ENCODE data around the gene RACGAP1.

RACGAP1 gene

DNA sequence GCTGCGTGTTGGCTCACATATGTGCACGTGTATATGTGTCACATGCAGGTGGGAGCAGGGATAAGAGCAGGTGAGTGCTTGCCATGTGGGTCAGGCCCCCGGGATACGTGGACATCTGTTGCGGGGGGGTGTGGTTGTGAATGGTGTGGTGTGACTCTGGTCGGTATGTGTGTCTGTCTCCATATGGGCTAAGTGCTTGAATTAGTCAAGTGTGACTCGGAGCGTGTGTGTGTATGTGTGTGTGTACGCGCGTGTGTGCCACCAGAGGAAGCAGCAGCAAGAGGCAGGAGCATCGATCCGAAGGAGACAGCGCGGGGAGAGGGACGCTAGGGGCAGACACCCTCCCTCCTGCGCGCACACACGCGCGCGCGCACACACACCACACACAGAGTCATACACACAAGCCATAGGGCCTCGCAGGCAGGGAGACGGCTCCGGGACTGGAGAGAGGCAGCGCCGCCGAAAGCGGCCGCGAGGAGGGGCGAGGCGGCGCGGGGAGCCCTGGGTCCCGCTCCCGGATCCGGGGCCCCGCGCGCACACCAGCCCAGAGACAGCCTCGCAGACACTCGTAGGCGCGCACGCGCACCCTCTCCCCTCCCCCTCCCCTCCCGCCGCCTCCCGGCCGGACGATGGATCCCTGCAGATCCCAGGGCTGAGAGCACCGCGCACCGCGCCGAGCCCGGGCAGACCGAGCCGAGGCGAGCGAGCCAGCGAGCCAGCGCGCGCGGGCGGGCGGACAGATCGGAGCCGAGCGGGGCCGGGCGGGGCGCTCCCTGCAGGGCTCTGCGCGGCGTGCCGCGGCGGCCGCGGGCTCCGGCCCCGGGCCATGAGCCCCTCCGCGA, 31.9 kb upstream of the RACGAP1 start, which contains the start of gene ASIC1:
Gene ASIC1 (plus strand): TSS at position 597 of the 842 bp plus-strand sequence. CDS start 1,171 bp downstream, outside the sequence.
- H4K20me1 ChIP-seq (ENCODE audit: insufficient read depth) = no peaks in the 10 kb centered on the region
- H3K27ac ChIP-seq = no peak within 1 kb of the TSS
- peaks cover 21% of the 10 kb centered on the region for H3K4me1 ChIP-seq (ENCODE audit: low read depth, poor library complexity, severe bottlenecking)
- peaks cover 15% of the 10 kb centered on the region for H3K27me3 ChIP-seq (ENCODE audit: insufficient read depth, low read depth)
- H3K9ac ChIP-seq = peak within 1 kb of the TSS; percentile 22; the same call in 1 of the 2 replicates
- H2AFZ ChIP-seq (ENCODE audit: low read depth) = peak within 1 kb of the TSS; percentile 88
- TF ChIP-seq, protein P1, sequence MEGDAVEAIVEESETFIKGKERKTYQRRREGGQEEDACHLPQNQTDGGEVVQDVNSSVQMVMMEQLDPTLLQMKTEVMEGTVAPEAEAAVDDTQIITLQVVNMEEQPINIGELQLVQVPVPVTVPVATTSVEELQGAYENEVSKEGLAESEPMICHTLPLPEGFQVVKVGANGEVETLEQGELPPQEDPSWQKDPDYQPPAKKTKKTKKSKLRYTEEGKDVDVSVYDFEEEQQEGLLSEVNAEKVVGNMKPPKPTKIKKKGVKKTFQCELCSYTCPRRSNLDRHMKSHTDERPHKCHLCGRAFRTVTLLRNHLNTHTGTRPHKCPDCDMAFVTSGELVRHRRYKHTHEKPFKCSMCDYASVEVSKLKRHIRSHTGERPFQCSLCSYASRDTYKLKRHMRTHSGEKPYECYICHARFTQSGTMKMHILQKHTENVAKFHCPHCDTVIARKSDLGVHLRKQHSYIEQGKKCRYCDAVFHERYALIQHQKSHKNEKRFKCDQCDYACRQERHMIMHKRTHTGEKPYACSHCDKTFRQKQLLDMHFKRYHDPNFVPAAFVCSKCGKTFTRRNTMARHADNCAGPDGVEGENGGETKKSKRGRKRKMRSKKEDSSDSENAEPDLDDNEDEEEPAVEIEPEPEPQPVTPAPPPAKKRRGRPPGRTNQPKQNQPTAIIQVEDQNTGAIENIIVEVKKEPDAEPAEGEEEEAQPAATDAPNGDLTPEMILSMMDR (conservative IDR thresholded peaks at IDR 0.05; ENCODE audit: low read depth, low read length) = no peak
- no peaks in the 10 kb centered on the region for H3K36me3 ChIP-seq (ENCODE audit: insufficient read depth)
- no peak within 1 kb of the TSS for H3K4me3 ChIP-seq (IDR thresholded peaks at IDR 0.05; ENCODE audit: insufficient read depth, low read depth, low read length)
- peak within 1 kb of the TSS; percentile 94 for H3K4me2 ChIP-seq
- H3K79me2 ChIP-seq (ENCODE audit: insufficient read depth, low read depth) = no peaks in the 10 kb centered on the region

DNA sequence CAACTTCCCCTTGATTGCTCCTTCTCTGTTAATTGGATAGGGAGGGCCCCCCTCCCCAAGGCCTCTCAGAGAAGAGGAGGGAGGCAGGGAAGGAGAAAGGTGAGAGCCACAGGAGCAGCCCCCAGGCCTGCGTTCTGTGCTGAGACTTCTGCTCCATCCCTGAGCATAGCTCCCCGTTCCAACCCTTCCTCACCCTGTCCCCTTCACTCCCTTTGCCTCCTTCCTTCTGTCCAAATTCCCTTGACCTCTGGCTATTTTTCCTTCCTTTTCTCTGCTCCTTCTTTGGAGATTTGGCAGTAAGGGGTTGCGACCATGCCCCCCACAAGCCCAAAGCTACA, 31.3 kb upstream of the RACGAP1 start:
- TF ChIP-seq, protein P1 (conservative IDR thresholded peaks at IDR 0.05; ENCODE audit: low read depth, low read length) = no peak
- peaks cover 19% of the 10 kb centered on the region for H3K27me3 ChIP-seq (ENCODE audit: insufficient read depth, low read depth)
- H3K4me3 ChIP-seq (IDR thresholded peaks at IDR 0.05; ENCODE audit: insufficient read depth, low read depth, low read length) = no peak overlapping the region
- H4K20me1 ChIP-seq (ENCODE audit: insufficient read depth) = no peaks in the 10 kb centered on the region
- H3K4me1 ChIP-seq (ENCODE audit: low read depth, poor library complexity, severe bottlenecking) = peaks cover 21% of the 10 kb centered on the region
- peak overlapping the region; percentile 22; the same call in 1 of the 2 replicates for H3K9ac ChIP-seq
- peak overlapping the region; percentile 88 for H2AFZ ChIP-seq (ENCODE audit: low read depth)
- no peak overlapping the region for H3K27ac ChIP-seq
- no peaks in the 10 kb centered on the region for H3K36me3 ChIP-seq (ENCODE audit: insufficient read depth)
- no peaks in the 10 kb centered on the region for H3K79me2 ChIP-seq (ENCODE audit: insufficient read depth, low read depth)
- H3K4me2 ChIP-seq = peak overlapping the region; percentile 94

DNA sequence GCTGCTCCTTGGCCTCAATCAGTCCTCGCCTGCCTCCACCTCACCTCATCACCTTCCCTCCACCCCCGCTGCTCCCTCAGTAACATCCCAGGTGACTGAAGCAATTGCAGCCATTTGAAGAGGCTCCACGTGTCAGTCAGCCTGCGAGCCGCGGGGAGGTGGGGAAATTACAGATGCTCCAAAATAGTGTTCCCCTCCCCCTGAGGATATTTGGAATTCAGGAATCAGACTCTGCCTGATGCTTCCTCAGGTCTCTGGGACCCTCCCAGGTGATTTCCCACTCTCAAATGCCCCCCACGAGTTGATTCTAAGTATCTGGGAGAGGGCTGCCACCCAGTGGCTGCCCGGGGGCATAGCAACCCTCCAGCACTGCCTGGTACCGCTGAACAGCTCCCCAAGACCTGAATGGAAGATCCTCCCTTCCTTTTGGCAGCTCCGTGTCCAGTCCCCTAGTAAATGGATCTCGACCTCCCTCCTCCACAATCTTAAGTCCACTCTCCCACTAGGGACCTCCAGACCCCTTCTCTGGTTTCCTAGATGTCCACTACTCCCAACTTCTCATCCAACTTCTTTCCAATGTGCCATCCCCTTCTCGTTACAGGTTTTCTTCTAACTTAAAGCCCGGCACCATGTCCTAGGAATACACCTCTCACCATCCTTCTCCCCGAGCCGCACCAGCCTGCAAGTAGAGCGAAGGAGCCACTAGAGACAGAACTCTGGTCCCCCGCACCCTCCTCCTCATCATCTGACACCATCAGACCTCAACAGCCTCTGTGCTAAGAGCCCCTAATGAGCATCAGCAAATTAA, 30.7 kb upstream of the RACGAP1 start:
- Histone ChIP-seq H2AFZ (ENCODE audit: low read depth) (peak overlapping the region; percentile 77), H3K9ac (peak overlapping the region; percentile 12; the same call in 1 of the 2 replicates), H4K20me1 (ENCODE audit: insufficient read depth) (no peaks in the 10 kb centered on the region), H3K79me2 (ENCODE audit: insufficient read depth, low read depth) (no peaks in the 10 kb centered on the region), H3K4me1 (ENCODE audit: low read depth, poor library complexity, severe bottlenecking) (peaks cover 21% of the 10 kb centered on the region), H3K4me3 (IDR thresholded peaks at IDR 0.05; ENCODE audit: insufficient read depth, low read depth, low read length) (no peak overlapping the region), H3K27ac (no peak overlapping the region), H3K4me2 (peak overlapping the region; percentile 94), H3K36me3 (ENCODE audit: insufficient read depth) (no peaks in the 10 kb centered on the region), H3K27me3 (ENCODE audit: insufficient read depth, low read depth) (peaks cover 20% of the 10 kb centered on the region)
- TF ChIP-seq, protein P1 (conservative IDR thresholded peaks at IDR 0.05; ENCODE audit: low read depth, low read length) = peak; percentile 98

DNA sequence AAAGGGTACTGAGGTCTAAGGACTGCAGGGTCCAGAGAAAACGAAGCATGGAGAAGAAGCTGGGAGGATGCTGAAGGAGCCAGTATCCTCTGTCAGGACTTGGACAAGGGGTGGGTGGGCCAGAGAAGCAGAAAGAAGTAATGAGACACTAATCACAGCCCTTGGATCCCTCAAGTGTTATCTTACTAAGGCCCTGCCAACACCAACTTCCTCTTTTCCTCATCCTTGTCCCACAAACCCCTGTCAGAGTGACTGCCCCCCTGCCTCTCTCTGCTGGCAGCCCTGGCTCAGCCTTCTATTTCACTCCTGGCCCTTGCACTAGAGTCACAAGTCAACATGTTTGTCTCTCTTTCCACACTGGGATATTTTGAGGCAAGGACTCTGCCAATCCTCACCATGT, 28.3 kb upstream of the RACGAP1 start:
- Histone ChIP-seq H3K79me2 (ENCODE audit: insufficient read depth, low read depth) (no peaks in the 10 kb centered on the region), H3K27ac (no peak overlapping the region), H3K36me3 (ENCODE audit: insufficient read depth) (no peaks in the 10 kb centered on the region), H3K9ac (no peak overlapping the region), H4K20me1 (ENCODE audit: insufficient read depth) (no peaks in the 10 kb centered on the region), H3K4me2 (no peak overlapping the region), H2AFZ (ENCODE audit: low read depth) (no peak overlapping the region), H3K27me3 (ENCODE audit: insufficient read depth, low read depth) (peaks cover 20% of the 10 kb centered on the region), H3K4me1 (ENCODE audit: low read depth, poor library complexity, severe bottlenecking) (peaks cover 21% of the 10 kb centered on the region), H3K4me3 (IDR thresholded peaks at IDR 0.05; ENCODE audit: insufficient read depth, low read depth, low read length) (no peak overlapping the region)
- TF ChIP-seq, protein P1 (conservative IDR thresholded peaks at IDR 0.05; ENCODE audit: low read depth, low read length) = no peak

Data from KMS-11 (cell line).